ENCODE measurements around the gene WNK2. TPM values are rescaled to one million over a fixed set of nuclear protein-coding genes. Genes with fewer than 3 reads are reported as not detected.

WNK2 gene
- total RNA-seq, 1 experiment from 2014 or later, result 0.07 TPM

DNA sequence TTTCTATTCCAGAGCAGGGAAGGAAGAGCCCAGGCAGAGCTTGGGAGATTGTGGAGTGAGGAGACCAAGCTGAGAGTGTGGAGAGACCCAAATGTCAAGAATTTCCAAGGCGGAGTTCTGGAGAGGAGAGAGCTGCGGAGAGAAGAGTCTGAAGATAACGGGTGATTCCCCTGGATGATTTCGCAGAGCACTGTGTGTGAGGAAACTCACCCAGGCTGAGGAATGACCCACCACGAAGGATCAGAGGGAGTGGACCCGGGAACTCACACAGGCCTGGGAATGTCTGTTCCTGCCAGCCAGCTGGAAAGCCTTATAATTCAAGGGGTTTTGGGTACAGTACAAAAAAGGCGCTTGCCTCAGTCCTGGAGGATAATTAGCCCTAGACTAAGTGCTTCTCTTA, 94.2 kb downstream of the WNK2 start:
- H3K4me3 Mint-ChIP-seq (ENCODE audit: unreplicated experiment), result no peak overlapping the region
- CTCF ChIA-PET, result no interaction called here
- peaks cover 6% of the 10 kb centered on the region for H3K4me1 Mint-ChIP-seq (ENCODE audit: insufficient read depth, unreplicated experiment)
- H3K9me3 Mint-ChIP-seq (ENCODE audit: unreplicated experiment), result no peaks in the 10 kb centered on the region
- peaks cover 96% of the 10 kb centered on the region for H3K27me3 Mint-ChIP-seq (ENCODE audit: insufficient read depth, unreplicated experiment)
- H3K36me3 Mint-ChIP-seq (ENCODE audit: insufficient read depth, unreplicated experiment), result no peaks in the 10 kb centered on the region
- intact Hi-C loops (cut with micrococcal nuclease), result no loop called here
- TF ChIP-seq, protein P1, sequence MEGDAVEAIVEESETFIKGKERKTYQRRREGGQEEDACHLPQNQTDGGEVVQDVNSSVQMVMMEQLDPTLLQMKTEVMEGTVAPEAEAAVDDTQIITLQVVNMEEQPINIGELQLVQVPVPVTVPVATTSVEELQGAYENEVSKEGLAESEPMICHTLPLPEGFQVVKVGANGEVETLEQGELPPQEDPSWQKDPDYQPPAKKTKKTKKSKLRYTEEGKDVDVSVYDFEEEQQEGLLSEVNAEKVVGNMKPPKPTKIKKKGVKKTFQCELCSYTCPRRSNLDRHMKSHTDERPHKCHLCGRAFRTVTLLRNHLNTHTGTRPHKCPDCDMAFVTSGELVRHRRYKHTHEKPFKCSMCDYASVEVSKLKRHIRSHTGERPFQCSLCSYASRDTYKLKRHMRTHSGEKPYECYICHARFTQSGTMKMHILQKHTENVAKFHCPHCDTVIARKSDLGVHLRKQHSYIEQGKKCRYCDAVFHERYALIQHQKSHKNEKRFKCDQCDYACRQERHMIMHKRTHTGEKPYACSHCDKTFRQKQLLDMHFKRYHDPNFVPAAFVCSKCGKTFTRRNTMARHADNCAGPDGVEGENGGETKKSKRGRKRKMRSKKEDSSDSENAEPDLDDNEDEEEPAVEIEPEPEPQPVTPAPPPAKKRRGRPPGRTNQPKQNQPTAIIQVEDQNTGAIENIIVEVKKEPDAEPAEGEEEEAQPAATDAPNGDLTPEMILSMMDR (IDR thresholded peaks at IDR 0.05; ENCODE audit: unreplicated experiment), result no peak
- no peak for DNase-seq (ENCODE audit: unreplicated experiment)
- POLR2A ChIA-PET, result no interaction called here
- no peak overlapping the region for H3K27ac Mint-ChIP-seq (ENCODE audit: low read depth, unreplicated experiment)
- BruUV-seq (replicated peaks), result no TSS peak

DNA sequence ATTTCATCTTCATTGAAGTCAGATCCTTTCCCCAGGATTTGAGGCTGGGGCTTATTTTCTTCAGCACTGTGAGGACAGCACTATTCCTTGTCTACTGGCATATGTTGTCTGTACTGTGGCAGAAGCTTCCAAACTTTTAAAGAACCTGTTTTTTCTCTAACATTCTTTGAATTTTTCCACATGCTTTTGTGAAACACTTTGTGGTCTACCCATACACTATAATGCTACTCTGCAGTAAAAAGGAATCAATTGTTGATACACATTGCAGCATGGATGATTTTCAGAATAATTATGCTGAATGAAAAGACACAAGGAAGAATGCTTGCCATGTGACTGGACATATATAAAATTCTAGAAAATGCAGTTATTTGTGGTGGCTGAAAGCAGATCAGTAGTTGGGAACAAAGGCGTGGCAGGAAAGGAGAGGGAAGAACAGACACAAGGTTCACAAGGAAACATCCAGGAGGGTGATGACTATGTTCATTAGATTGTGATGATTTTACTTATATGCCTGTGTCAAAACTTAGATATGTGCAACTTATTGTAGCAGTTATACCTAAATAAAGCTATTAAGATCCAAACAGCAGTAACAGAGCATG, 96.8 kb downstream of the WNK2 start:
- Mint-ChIP-seq H3K27ac (ENCODE audit: low read depth, unreplicated experiment) (no peak overlapping the region), H3K9me3 (ENCODE audit: unreplicated experiment) (no peaks in the 10 kb centered on the region), H3K4me1 (ENCODE audit: insufficient read depth, unreplicated experiment) (peaks cover 6% of the 10 kb centered on the region), H3K36me3 (ENCODE audit: insufficient read depth, unreplicated experiment) (no peaks in the 10 kb centered on the region), H3K4me3 (ENCODE audit: unreplicated experiment) (no peak overlapping the region), H3K27me3 (ENCODE audit: insufficient read depth, unreplicated experiment) (peaks cover 86% of the 10 kb centered on the region)
- intact Hi-C loops (cut with micrococcal nuclease), result no loop called here
- CTCF ChIA-PET, result interaction anchor here (0.6 to 1.2 kb wide), 4 partner anchors 11 to 226 kb away, joined by 3 read pairs; no protein-coding TSS in a partner anchor
- no peak for DNase-seq (ENCODE audit: unreplicated experiment)
- POLR2A ChIA-PET, result no interaction called here
- BruUV-seq (replicated peaks), result no TSS peak
- TF ChIP-seq, protein P1 (IDR thresholded peaks at IDR 0.05; ENCODE audit: unreplicated experiment), result no peak

DNA sequence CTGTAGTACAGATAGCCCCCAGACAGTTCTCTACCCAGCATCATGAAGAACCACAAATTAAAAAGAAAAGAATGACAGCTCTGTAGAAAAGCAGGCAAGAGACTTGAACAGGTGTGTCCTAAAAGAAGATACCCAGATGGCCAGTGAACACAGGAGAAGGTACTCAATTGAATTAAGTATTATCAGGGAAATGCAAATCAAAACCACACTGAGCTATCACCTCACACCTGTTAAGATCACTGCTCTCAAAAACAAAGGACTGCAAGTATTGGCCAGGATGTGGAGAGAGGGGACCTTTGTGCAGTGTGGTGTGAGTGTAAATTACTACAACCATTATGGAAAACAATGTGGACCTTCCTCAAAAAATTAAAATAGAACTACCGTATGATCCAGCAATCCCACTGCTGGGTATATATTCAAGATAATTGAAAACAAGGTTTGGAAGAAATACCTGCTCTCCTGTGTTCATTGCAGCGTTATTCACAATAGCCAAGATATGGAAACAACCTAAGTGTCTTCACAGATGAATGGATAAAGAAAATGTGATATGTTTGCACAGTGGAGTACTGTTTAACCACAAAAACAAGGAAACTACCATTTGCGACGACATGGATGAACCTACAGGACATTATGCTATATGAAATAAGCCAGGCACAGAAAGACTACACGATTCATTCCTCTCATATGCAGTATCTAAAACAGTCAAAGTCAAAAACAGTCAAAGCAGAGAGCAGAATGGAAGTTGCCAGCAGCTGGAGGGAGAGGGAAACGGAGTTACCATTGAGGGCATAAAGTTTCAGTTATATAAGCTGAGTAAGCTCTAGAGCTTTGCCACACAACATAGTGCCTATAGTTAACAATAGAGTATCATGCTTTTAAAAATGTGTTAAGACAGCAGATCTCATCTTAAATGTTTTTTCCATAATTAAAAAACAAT, 102.6 kb downstream of the WNK2 start:
- H3K4me1 Mint-ChIP-seq (ENCODE audit: insufficient read depth, unreplicated experiment), result no peaks in the 10 kb centered on the region
- no peak overlapping the region for H3K4me3 Mint-ChIP-seq (ENCODE audit: unreplicated experiment)
- CTCF ChIA-PET, result interaction anchor here (2.6 kb wide), 1 partner anchor 17 kb away, joined by 12 read pairs; no protein-coding TSS in a partner anchor
- DNase-seq (ENCODE audit: unreplicated experiment), result no peak
- BruUV-seq (replicated peaks), result no TSS peak
- no peaks in the 10 kb centered on the region for H3K9me3 Mint-ChIP-seq (ENCODE audit: unreplicated experiment)
- no peak overlapping the region for H3K27ac Mint-ChIP-seq (ENCODE audit: low read depth, unreplicated experiment)
- intact Hi-C loops (cut with micrococcal nuclease), result no loop called here
- POLR2A ChIA-PET, result no interaction called here
- no peaks in the 10 kb centered on the region for H3K36me3 Mint-ChIP-seq (ENCODE audit: insufficient read depth, unreplicated experiment)
- TF ChIP-seq, protein P1 (IDR thresholded peaks at IDR 0.05; ENCODE audit: unreplicated experiment), result no peak
- peaks cover 63% of the 10 kb centered on the region for H3K27me3 Mint-ChIP-seq (ENCODE audit: insufficient read depth, unreplicated experiment)

DNA sequence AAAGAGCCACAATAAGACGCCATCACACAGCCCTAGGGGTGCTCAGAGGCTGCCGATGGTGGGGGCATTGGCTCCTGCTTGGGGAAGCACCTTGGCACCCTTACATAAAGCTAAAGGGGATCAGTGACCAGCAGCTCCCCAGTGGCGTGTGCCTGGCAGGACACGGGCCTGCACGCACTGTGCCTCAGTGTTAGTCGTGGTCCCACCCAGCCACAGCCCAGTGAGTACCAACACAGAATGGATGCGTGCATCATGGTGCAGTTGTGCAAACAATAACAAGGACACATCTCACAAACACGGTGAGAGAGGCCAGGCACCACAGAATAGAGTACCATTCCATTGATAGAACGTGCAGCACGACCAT, 103.2 kb downstream of the WNK2 start:
- CTCF ChIA-PET, result interaction anchor here (2.6 kb wide), 1 partner anchor 16 kb away, joined by 12 read pairs; no protein-coding TSS in a partner anchor

More for the DNA sequence above, 103.2 kb downstream of the WNK2 start:
- intact Hi-C loops (cut with micrococcal nuclease), result no loop called here
- POLR2A ChIA-PET, result no interaction called here
- no peak for DNase-seq (ENCODE audit: unreplicated experiment)
- Mint-ChIP-seq H3K27ac (ENCODE audit: low read depth, unreplicated experiment) (no peak overlapping the region), H3K4me1 (ENCODE audit: insufficient read depth, unreplicated experiment) (no peaks in the 10 kb centered on the region), H3K36me3 (ENCODE audit: insufficient read depth, unreplicated experiment) (no peaks in the 10 kb centered on the region), H3K9me3 (ENCODE audit: unreplicated experiment) (no peaks in the 10 kb centered on the region), H3K27me3 (ENCODE audit: insufficient read depth, unreplicated experiment) (peaks cover 56% of the 10 kb centered on the region), H3K4me3 (ENCODE audit: unreplicated experiment) (no peak overlapping the region)
- TF ChIP-seq, protein P1 (IDR thresholded peaks at IDR 0.05; ENCODE audit: unreplicated experiment), result no peak
- no TSS peak for BruUV-seq (replicated peaks)

Measured in MCF 10A (cell line).